Spleen (tissue), 7 donors: ENCODE measurements around the gene FAM83B.

ENCODE experiments used
- CTCF ChIP-seq, 11 experiments: fragments of 200-600 bp in 7 of 11; fragments of 450-650 bp in 4 of 11; sonication (generic) in 4 of 11; IDR thresholded peaks in 8 of 11; conservative IDR thresholded peaks in 3 of 11; 1 replicate in 7 of 11; 2 replicates in 4 of 11; pipeline versions ENCODE4 v1.4.0 to v1.8.0; 2016 to 2021; ENCODE audit warnings: antibody characterized with exemption in 11 of 11, inconsistent platforms in 4 of 11, mild to moderate bottlenecking in 1 of 11
- POLR2A ChIP-seq, 3 donors: fragments of 450-650 bp; IDR thresholded peaks; one replicate each; pipeline ENCODE4 v1.5.1; 2017; ENCODE audit warnings: antibody characterized with exemption in 3 of 3, mild to moderate bottlenecking in 1 of 3
- donor health status: DM: no; HTN: no; CAD: no; lungs with moderate emphysema.
- donor health status: DM: no; HTN: no; CAD: no.
- donor health status: DM: no; HTN: no; CAD: no.

GRCh38 chr6:54879188-54879985 lies 32.8 kb downstream of the FAM83B start:
- TF ChIP-seq CTCF (IDR thresholded peaks at IDR 0.05 in 8 of 11, conservative IDR thresholded peaks at IDR 0.05 in 3 of 11) (no peak), POLR2A (IDR thresholded peaks at IDR 0.05) (no peak)
